Keratinocyte (primary cell): ENCODE measurements around the gene SPATS2L. TPM values are rescaled to one million over a fixed set of nuclear protein-coding genes. Genes with fewer than 3 reads are reported as not detected.

Source experiments
- DNase-seq: peaks from one replicate; pipeline ENCODE4 v3.0.0-alpha.2; 2011; ENCODE audit warnings: low read depth, missing footprints, low spot score
- FAIRE-seq: peaks from 2 replicates; lab custom pipeline; 2011; peaks lifted over from hg19 to GRCh38; lab: Jason Lieb, UNC
- H2AFZ ChIP-seq: 2 replicates; pipeline ENCODE4 v1.6.0; 2012; ENCODE audit warnings: low read length, control low read depth, inconsistent platforms; ENCODE audit not compliant: control insufficient read depth
- H3K27ac ChIP-seq: 2 replicates; pipeline ENCODE4 v1.5.1; 2011; ENCODE audit warnings: low read length; ENCODE audit not compliant: control insufficient read depth, insufficient read depth
- H3K27me3 ChIP-seq: 3 replicates; pipeline ENCODE4 v1.6.0; 2011; ENCODE audit warnings: low read length; ENCODE audit not compliant: control insufficient read depth, insufficient read depth; ENCODE audit errors: extremely low read depth
- H3K36me3 ChIP-seq, 2 experiments: 2 replicates in 1 of 2; 3 replicates in 1 of 2; pipeline ENCODE4 v1.5.1; 2011; ENCODE audit warnings: low read length in 2 of 2, mild to moderate bottlenecking in 1 of 2; ENCODE audit not compliant: control insufficient read depth in 2 of 2, insufficient read depth in 2 of 2; ENCODE audit errors: extremely low read depth in 1 of 2
- H3K4me1 ChIP-seq: 3 replicates; pipeline ENCODE4 v1.5.1; 2011; ENCODE audit warnings: low read length; ENCODE audit not compliant: control insufficient read depth, insufficient read depth; ENCODE audit errors: extremely low read depth
- H3K4me2 ChIP-seq: 3 replicates; pipeline ENCODE4 v1.6.0; 2011; ENCODE audit warnings: low read depth, low read length; ENCODE audit not compliant: control insufficient read depth, insufficient read depth; ENCODE audit errors: extremely low read depth
- H3K4me3 ChIP-seq, 3 experiments: fragments of 200-600 bp in 1 of 3; sonication (generic) in 1 of 3; 2 replicates in 2 of 3; 3 replicates in 1 of 3; pipeline ENCODE4 v1.5.1; 2011 to 2016; ENCODE audit warnings: low read length in 3 of 3, mild to moderate bottlenecking in 3 of 3, control low read depth in 2 of 3, inconsistent platforms in 1 of 3, low read depth in 1 of 3, mixed read lengths in 1 of 3, mixed run types in 1 of 3, moderate library complexity in 1 of 3; ENCODE audit not compliant: control insufficient read depth in 2 of 3, insufficient read depth in 2 of 3; ENCODE audit errors: extremely low read depth in 1 of 3
- H3K79me2 ChIP-seq: 2 replicates; pipeline ENCODE4 v1.6.0; 2012; ENCODE audit warnings: low read length; ENCODE audit not compliant: control insufficient read depth, insufficient read depth
- H3K9ac ChIP-seq: 3 replicates; pipeline ENCODE4 v1.6.0; 2011; ENCODE audit warnings: low read length; ENCODE audit not compliant: control insufficient read depth, insufficient read depth; ENCODE audit errors: extremely low read depth
- H3K9me1 ChIP-seq: 3 replicates; pipeline ENCODE4 v1.6.0; 2011; ENCODE audit warnings: low read length; ENCODE audit not compliant: control insufficient read depth, insufficient read depth; ENCODE audit errors: extremely low read depth
- H3K9me3 ChIP-seq: 2 replicates; pipeline ENCODE4 v1.5.1; 2012; ENCODE audit warnings: low read depth, low read length; ENCODE audit not compliant: control insufficient read depth
- H4K20me1 ChIP-seq: 3 replicates; pipeline ENCODE4 v1.6.0; 2011; ENCODE audit warnings: low read length; ENCODE audit not compliant: control insufficient read depth, insufficient read depth; ENCODE audit errors: extremely low read depth
- CTCF ChIP-seq, 3 experiments: IDR thresholded peaks in 1 of 3; conservative IDR thresholded peaks in 1 of 3; optimal IDR thresholded peaks in 1 of 3; 2 replicates in 2 of 3; 3 replicates in 1 of 3; pipeline versions ENCODE3 to v1.5.1; 2011; ENCODE audit warnings: low read length in 3 of 3, mild to moderate bottlenecking in 3 of 3, moderate library complexity in 2 of 3, control low read depth in 1 of 3, inconsistent platforms in 1 of 3; ENCODE audit not compliant: insufficient read depth in 2 of 3; ENCODE audit errors: extremely low read depth in 1 of 3
- EZH2 ChIP-seq: IDR thresholded peaks from one replicate; pipeline ENCODE4 v1.6.1; 2012; ENCODE audit warnings: inconsistent platforms, mild to moderate bottlenecking, low read length, moderate library complexity
- dilution Hi-C: fragments of 300-500 bp; cut with MboI; formaldehyde crosslinking; loops from one replicate; pipeline ENCODE4 v1.7.0; 2020; ENCODE audit warnings: low sequenced_read_pairs; ENCODE audit not compliant: extremely low pct_ligation_motif_present
- polyA plus RNA-seq, 5 experiments: library from polyadenylated mRNA; depleted of rRNA in 3 of 5; stranded (reverse) in 3 of 5; stranded (forward) in 1 of 5; unstranded in 1 of 5; fragments of >200 nt; gene quantifications; 1 replicate in 1 of 5; 2 replicates in 3 of 5; 3 replicates in 1 of 5; pipeline versions ENCODE4 v1.2.1 to v1.2.3, GENCODE V29; 2011 to 2012; ENCODE audit warnings: missing spikeins in 2 of 5, low read depth in 1 of 5, low replicate concordance in 1 of 5

SPATS2L gene
- polyA plus RNA-seq, 1 donor (not counting 4 experiments of a cell fraction or from before 2014, with no cell fraction given) = 95.3 TPM

- no peak overlapping the region for H3K4me2 ChIP-seq
- TF ChIP-seq CTCF (optimal IDR thresholded peaks at IDR 0.05 in 1 of 3, IDR thresholded peaks at IDR 0.05 in 1 of 3, conservative IDR thresholded peaks at IDR 0.05 in 1 of 3; ENCODE audit: extremely low read depth in 1 of 3, insufficient read depth in 2 of 3, low read length in 3 of 3) (no peak), EZH2 (no peak)
- H3K9me3 ChIP-seq = no peaks in the 10 kb centered on the region
Measured at GRCh38 chr2:200411831-200412230, 105.3 kb downstream of the SPATS2L start.

GRCh38 chr2:200414367-200414766, 107.9 kb downstream of the SPATS2L start:
- no peak overlapping the region for H3K9ac ChIP-seq
- no peak overlapping the region for H3K4me2 ChIP-seq
- no peak overlapping the region for H2AFZ ChIP-seq
- FAIRE-seq = no peak
- H4K20me1 ChIP-seq = no peaks in the 10 kb centered on the region
- no peak overlapping the region for H3K27ac ChIP-seq
- no peaks in the 10 kb centered on the region for H3K4me1 ChIP-seq
- no peak for TF ChIP-seq EZH2
- no peak for TF ChIP-seq CTCF (optimal IDR thresholded peaks at IDR 0.05 in 1 of 3, IDR thresholded peaks at IDR 0.05 in 1 of 3, conservative IDR thresholded peaks at IDR 0.05 in 1 of 3; ENCODE audit: extremely low read depth in 1 of 3, insufficient read depth in 2 of 3, low read length in 3 of 3)
- DNase-seq = no peak
- no peaks in the 10 kb centered on the region for H3K27me3 ChIP-seq
- dilution Hi-C loops = no loop called here
- no peaks in the 10 kb centered on the region for H3K9me3 ChIP-seq
- peaks cover 9 to 11% of the 10 kb centered on the region in 2 experiments for H3K36me3 ChIP-seq
- H3K4me3 ChIP-seq = no peak overlapping the region
- H3K79me2 ChIP-seq = peaks cover 2% of the 10 kb centered on the region
- no peaks in the 10 kb centered on the region for H3K9me1 ChIP-seq

More at GRCh38 chr2:200411831-200412230, 105.3 kb downstream of the SPATS2L start:
- peaks cover 17% of the 10 kb centered on the region for H3K4me1 ChIP-seq
- no peaks in the 10 kb centered on the region for H3K9me1 ChIP-seq
- H3K27ac ChIP-seq = no peak overlapping the region
- no peaks in the 10 kb centered on the region for H3K27me3 ChIP-seq
- no peak overlapping the region for H3K9ac ChIP-seq
- DNase-seq = no peak
- H3K36me3 ChIP-seq = peaks cover under 1 to 4% of the 10 kb centered on the region in 2 experiments
- dilution Hi-C loops = no loop called here
- no peak for FAIRE-seq
- no peaks in the 10 kb centered on the region for H4K20me1 ChIP-seq
- no peak overlapping the region for H2AFZ ChIP-seq
- no peak overlapping the region for H3K4me3 ChIP-seq
- peaks cover 10% of the 10 kb centered on the region for H3K79me2 ChIP-seq
